Endothelial cell of umbilical vein (primary cell): ENCODE measurements around the gene IQGAP2. TPM values are rescaled to one million over a fixed set of nuclear protein-coding genes. Genes with fewer than 3 reads are reported as not detected.

ENCODE experiments used
- BruUV-seq: library from RNA; stranded (reverse); fragments of 400-500 nt; replicated peaks from 2 replicates; lab custom pipeline; 2021; lab: Mats Ljungman, UMichigan
- CTCF ChIA-PET: fragments of 300-600, 350-600 bp; sonication (Branson Sonifier 250); formaldehyde crosslinking; loops from one replicate; lab custom pipeline; 2021; ENCODE audit warnings: antibody characterized with exemption, inconsistent platforms; lab: Charles Lee
- POLR2A ChIA-PET: fragments of 300-600, 350-600 bp; sonication (Branson Sonifier 250); formaldehyde crosslinking; loops from one replicate; lab custom pipeline; 2021; ENCODE audit warnings: antibody characterized with exemption, inconsistent platforms; lab: Charles Lee
- DNase-seq: peaks from one replicate; pipeline ENCODE4 v3.0.0-alpha.2; 2011; ENCODE audit warnings: low read depth, low spot score
- FAIRE-seq: peaks from 2 replicates; lab custom pipeline; 2011; peaks lifted over from hg19 to GRCh38; lab: Jason Lieb, UNC
- H2AFZ ChIP-seq: 2 replicates; pipeline ENCODE4 v1.6.0; 2012; ENCODE audit warnings: low read depth, low read length, control low read depth, inconsistent platforms
- H3K27ac ChIP-seq: 2 replicates; pipeline ENCODE4 v1.5.1; 2011; ENCODE audit warnings: low read depth, mild to moderate bottlenecking, control low read depth, low read length, moderate library complexity; ENCODE audit not compliant: insufficient read depth
- H3K27me3 ChIP-seq, 2 experiments: 2 replicates each; pipeline versions ENCODE4 v1.6.0 to v1.6.1; 2011; ENCODE audit warnings: low read length in 2 of 2, mixed read lengths in 1 of 2; ENCODE audit not compliant: control insufficient read depth in 2 of 2, insufficient read depth in 2 of 2
- H3K36me3 ChIP-seq, 2 experiments: 2 replicates in 1 of 2; 3 replicates in 1 of 2; pipeline ENCODE4 v1.5.1; 2011; ENCODE audit warnings: low read length in 2 of 2, mild to moderate bottlenecking in 1 of 2, moderate library complexity in 1 of 2; ENCODE audit not compliant: control insufficient read depth in 2 of 2, insufficient read depth in 2 of 2; ENCODE audit errors: extremely low read depth in 1 of 2
- H3K4me1 ChIP-seq: 3 replicates; pipeline ENCODE4 v1.5.1; 2011; ENCODE audit warnings: mild to moderate bottlenecking, low read length; ENCODE audit not compliant: control insufficient read depth, insufficient read depth; ENCODE audit errors: extremely low read depth
- H3K4me2 ChIP-seq: 2 replicates; pipeline ENCODE4 v1.6.1; 2011; ENCODE audit warnings: low read length, control low read depth, mixed read lengths; ENCODE audit not compliant: insufficient read depth
- H3K4me3 ChIP-seq, 3 experiments: fragments of 200-600 bp in 1 of 3; sonication (generic), shearing (Covaris generic) in 1 of 3; replicated peaks in 1 of 3; 2 replicates each; pipeline ENCODE4 v1.5.1; 2011 to 2016; ENCODE audit warnings: control low read depth in 3 of 3, low read length in 3 of 3, mild to moderate bottlenecking in 2 of 3, inconsistent platforms in 1 of 3, low read depth in 1 of 3, moderate library complexity in 1 of 3; ENCODE audit not compliant: insufficient read depth in 1 of 3
- H3K79me2 ChIP-seq: 2 replicates; pipeline ENCODE4 v1.6.0; 2012; ENCODE audit warnings: low read length, inconsistent platforms; ENCODE audit not compliant: control insufficient read depth, insufficient read depth
- H3K9ac ChIP-seq: replicated peaks from 2 replicates; pipeline ENCODE3; 2011; ENCODE audit warnings: low read length, control low read depth; ENCODE audit not compliant: insufficient read depth; ENCODE audit errors: extremely low read depth
- H3K9me1 ChIP-seq: replicated peaks from 3 replicates; pipeline ENCODE4 v1.6.0; 2011; ENCODE audit warnings: mild to moderate bottlenecking, low read length; ENCODE audit not compliant: control insufficient read depth, insufficient read depth; ENCODE audit errors: extremely low read depth
- H3K9me3 ChIP-seq: replicated peaks from 2 replicates; pipeline ENCODE4 v1.5.1; 2012; ENCODE audit warnings: low read length, inconsistent platforms; ENCODE audit not compliant: control insufficient read depth, insufficient read depth
- H4K20me1 ChIP-seq: replicated peaks from 2 replicates; pipeline ENCODE3; 2011; ENCODE audit warnings: mild to moderate bottlenecking, low read length; ENCODE audit not compliant: control insufficient read depth, insufficient read depth; ENCODE audit errors: extremely low read depth
- CTCF ChIP-seq, 2 donors: IDR thresholded peaks; 1 replicate in 1 of 2; 2 replicates in 1 of 2; pipeline ENCODE4 v1.5.1; 2011; ENCODE audit warnings: low read length in 2 of 2, mild to moderate bottlenecking in 2 of 2, moderate library complexity in 2 of 2, control low read depth in 1 of 2, inconsistent platforms in 1 of 2, low read depth in 1 of 2; ENCODE audit not compliant: insufficient read depth in 1 of 2; ENCODE audit errors: extremely low read depth in 1 of 2
- EZH2 ChIP-seq: IDR thresholded peaks from 2 replicates; pipeline ENCODE4 v1.6.1; 2012; ENCODE audit warnings: borderline replicate concordance, low read depth, mild to moderate bottlenecking, moderate library complexity, low read length, inconsistent platforms; ENCODE audit not compliant: severe bottlenecking
- FOS ChIP-seq: IDR thresholded peaks from 2 replicates; pipeline ENCODE4 v1.6.1; 2011; ENCODE audit warnings: mild to moderate bottlenecking, low read length, moderate library complexity, borderline replicate concordance; ENCODE audit not compliant: insufficient read depth
- GATA2 ChIP-seq: IDR thresholded peaks from 2 replicates; pipeline ENCODE4 v1.7.0; 2011; ENCODE audit warnings: low read depth, mild to moderate bottlenecking, moderate library complexity, mixed read lengths, low read length; ENCODE audit not compliant: insufficient read length, insufficient read depth
- JUN ChIP-seq: IDR thresholded peaks from 2 replicates; pipeline ENCODE4 v1.6.1; 2011; ENCODE audit warnings: borderline replicate concordance, low read depth; ENCODE audit not compliant: insufficient read length, insufficient read depth
- MAX ChIP-seq: IDR thresholded peaks from 2 replicates; pipeline ENCODE4 v1.6.1; 2011; ENCODE audit not compliant: insufficient read depth, insufficient read length
- MYC ChIP-seq: IDR thresholded peaks from one replicate; pipeline ENCODE4 v1.6.1; 2011; ENCODE audit warnings: mild to moderate bottlenecking, low read depth, low read length
- POLR2A ChIP-seq: IDR thresholded peaks from 2 replicates; pipeline ENCODE4 v1.6.1; 2012; ENCODE audit warnings: low read depth, mild to moderate bottlenecking, control low read depth, low read length
- POLR2AphosphoS5 ChIP-seq: IDR thresholded peaks from 2 replicates; pipeline ENCODE4 v1.6.1; 2012; ENCODE audit warnings: low read depth, mild to moderate bottlenecking, control low read depth, low read length, moderate library complexity; ENCODE audit not compliant: insufficient read depth
- dilution Hi-C: fragments of 300-500 bp; cut with MboI; formaldehyde crosslinking; loops from one replicate; pipeline ENCODE4 v1.15.0; 2019; ENCODE audit warnings: low sequenced_read_pairs; ENCODE audit not compliant: extremely low pct_ligation_motif_present
- intact Hi-C: fragments of 100-400 bp; cut with micrococcal nuclease; formaldehyde crosslinking; loops from one replicate; pipeline ENCODE4 v1.10.0; 2022
- polyA plus RNA-seq, 4 experiments: library from polyadenylated mRNA; depleted of rRNA in 3 of 4; stranded (reverse) in 3 of 4; unstranded in 1 of 4; fragments of >200 nt; gene quantifications; 2 replicates each; pipeline versions ENCODE4 v1.2.1 to v1.2.3, GENCODE V29; 2011 to 2012; ENCODE audit warnings: missing spikeins in 1 of 4
- total RNA-seq: library from RNA; stranded (reverse); gene quantifications from 2 replicates; pipeline ENCODE4 v1.2.3, GENCODE V29; 2021

IQGAP2 gene
- total and polyA plus RNA-seq, 2 donors (not counting 3 experiments of a cell fraction or from before 2014, with no cell fraction given): 4.5 to 4.7 TPM

- dilution Hi-C loops: no loop called here
- Histone ChIP-seq H3K79me2 (no peaks in the 10 kb centered on the region), H3K4me3 (no peak overlapping the region), H2AFZ (no peak overlapping the region), H3K4me1 (no peaks in the 10 kb centered on the region), H3K36me3 (no peaks in the 10 kb centered on the region), H4K20me1 (no peaks in the 10 kb centered on the region), H3K9me3 (no peaks in the 10 kb centered on the region), H3K9me1 (no peaks in the 10 kb centered on the region), H3K9ac (no peak overlapping the region), H3K27ac (no peak overlapping the region), H3K27me3 (peaks cover 2 to 3% of the 10 kb centered on the region in 2 experiments), H3K4me2 (no peak overlapping the region)
- ChIA-PET POLR2A (no interaction called here), CTCF (no interaction called here)
- DNase-seq: no peak
- TF ChIP-seq FOS (no peak), CTCF (IDR thresholded peaks at IDR 0.05; ENCODE audit: extremely low read depth in 1 of 2, insufficient read depth in 1 of 2, low read depth in 1 of 2, low read length in 2 of 2) (no peak), GATA2 (no peak)
- FAIRE-seq: no peak
- BruUV-seq: no TSS peak
- intact Hi-C loops: no loop called here
Measured at GRCh38 chr5:76494201-76494600, 91.1 kb downstream of the IQGAP2 start.

GRCh38 chr5:76495870-76496269, 92.8 kb downstream of the IQGAP2 start:
- Histone ChIP-seq H3K27ac (no peak overlapping the region), H3K4me3 (no peak overlapping the region), H3K9me3 (no peaks in the 10 kb centered on the region), H3K9me1 (no peaks in the 10 kb centered on the region), H3K79me2 (no peaks in the 10 kb centered on the region), H3K36me3 (no peaks in the 10 kb centered on the region), H3K4me1 (no peaks in the 10 kb centered on the region), H4K20me1 (no peaks in the 10 kb centered on the region), H2AFZ (no peak overlapping the region), H3K4me2 (no peak overlapping the region), H3K27me3 (peaks cover 3 to 4% of the 10 kb centered on the region in 2 experiments), H3K9ac (no peak overlapping the region)
- no TSS peak for BruUV-seq
- ChIA-PET POLR2A (no interaction called here), CTCF (no interaction called here)
- dilution Hi-C loops: no loop called here
- DNase-seq: no peak
- intact Hi-C loops: no loop called here
- no peak for FAIRE-seq
- no peak for TF ChIP-seq MAX
- no peak for TF ChIP-seq POLR2A
- no peak for TF ChIP-seq EZH2
- TF ChIP-seq MYC: no peak
- no peak for TF ChIP-seq GATA2
- TF ChIP-seq JUN: no peak
- TF ChIP-seq CTCF (IDR thresholded peaks at IDR 0.05; ENCODE audit: extremely low read depth in 1 of 2, insufficient read depth in 1 of 2, low read depth in 1 of 2, low read length in 2 of 2): no peak
- no peak for TF ChIP-seq POLR2AphosphoS5
- no peak for TF ChIP-seq FOS
